ENCODE data around the gene DENND1A. TPM values are rescaled to one million over a fixed set of nuclear protein-coding genes. Genes with fewer than 3 reads are reported as not detected.
"Not testable (repeated sequence)": the region's sequence is repeated elsewhere in the genome, so short reads cannot be mapped to it uniquely, and the experiment has no call there.

DENND1A gene
- total RNA-seq, 1 donor from 2014 or later, result 24.0 TPM

DNA sequence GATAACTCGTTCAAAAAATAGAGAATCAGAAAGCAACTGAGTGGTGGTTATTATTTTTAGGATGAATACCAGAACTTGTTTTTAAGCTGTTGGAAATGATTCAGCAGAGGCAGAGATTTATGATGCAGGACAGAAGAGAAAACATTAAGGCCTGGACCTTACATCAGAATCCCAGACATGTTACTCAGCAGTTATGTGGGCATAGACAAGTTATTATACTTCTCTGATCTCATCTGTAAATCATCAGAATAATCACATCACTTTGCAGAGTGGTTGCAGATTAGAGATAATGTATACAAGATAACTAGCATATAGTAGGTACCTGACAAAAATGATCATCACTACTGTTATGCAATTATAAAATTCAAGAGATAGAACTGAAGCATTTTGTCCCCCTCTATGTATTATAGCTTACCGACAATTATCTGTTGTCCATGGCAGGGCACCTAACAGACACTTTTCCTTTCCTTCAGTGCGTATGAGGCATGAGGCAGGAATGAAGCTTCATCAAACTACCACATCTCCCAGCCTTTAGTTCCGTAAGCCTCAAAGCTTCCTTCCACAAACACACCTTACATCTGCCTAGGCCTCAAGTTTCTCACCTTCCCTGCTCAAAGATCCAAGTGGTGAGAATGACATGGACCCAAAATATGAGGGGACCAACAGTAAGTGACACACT, 165.9 kb downstream of the DENND1A start:
- no peak for DNase-seq

DNA sequence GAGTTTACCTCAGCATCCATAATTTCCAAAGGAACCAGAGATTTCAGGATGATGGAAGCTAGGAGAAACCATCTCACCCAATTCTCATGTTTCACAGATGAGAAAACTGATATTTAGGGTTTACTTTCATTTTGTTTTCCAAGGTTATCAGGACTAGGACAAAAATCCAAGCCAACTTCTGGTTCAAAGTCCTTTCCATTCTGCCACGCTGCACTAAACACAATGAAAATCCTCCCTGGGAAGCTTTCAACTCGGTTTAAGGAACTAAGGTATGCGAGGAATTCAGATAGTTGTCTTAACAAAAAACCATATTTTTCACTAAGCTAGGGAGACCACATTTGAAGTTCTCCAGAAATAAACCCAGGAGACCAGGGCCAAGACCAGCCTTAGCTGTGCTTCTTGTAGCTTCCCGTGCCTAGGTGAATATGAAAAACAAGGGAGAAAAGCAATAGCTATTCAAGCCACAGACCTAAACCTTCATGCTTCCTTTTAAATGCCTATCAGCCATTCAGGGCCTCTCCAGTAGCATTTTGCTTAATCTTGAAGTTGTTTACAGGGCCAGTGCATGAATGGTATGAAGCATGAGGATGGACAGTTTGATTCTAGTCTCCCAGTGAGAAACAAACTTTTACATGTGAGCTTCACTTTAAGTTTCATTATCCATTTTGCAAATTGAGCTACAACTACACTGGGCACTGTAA, 167.9 kb downstream of the DENND1A start:
- DNase-seq, result no peak

DNA sequence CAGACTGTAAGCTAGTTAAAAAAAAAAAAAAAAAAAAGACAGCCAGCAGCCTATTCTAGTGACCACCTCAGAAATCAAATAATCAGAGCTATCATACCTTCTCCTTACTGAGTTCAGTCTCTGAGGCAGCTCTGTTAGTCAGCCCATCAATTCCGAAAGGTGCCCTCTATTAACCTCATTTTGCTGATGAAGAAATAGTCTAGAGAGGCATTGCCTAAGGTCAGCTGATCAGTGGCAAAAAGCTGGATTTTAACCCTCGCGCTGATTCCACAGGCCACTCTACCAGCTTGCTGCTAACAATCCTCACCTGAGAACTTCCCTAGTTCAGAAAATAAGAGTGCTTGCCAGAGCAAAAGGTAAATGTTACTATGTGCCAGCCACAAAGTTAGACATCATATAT, 172.0 kb downstream of the DENND1A start:
- DNase-seq, result no peak

DNA sequence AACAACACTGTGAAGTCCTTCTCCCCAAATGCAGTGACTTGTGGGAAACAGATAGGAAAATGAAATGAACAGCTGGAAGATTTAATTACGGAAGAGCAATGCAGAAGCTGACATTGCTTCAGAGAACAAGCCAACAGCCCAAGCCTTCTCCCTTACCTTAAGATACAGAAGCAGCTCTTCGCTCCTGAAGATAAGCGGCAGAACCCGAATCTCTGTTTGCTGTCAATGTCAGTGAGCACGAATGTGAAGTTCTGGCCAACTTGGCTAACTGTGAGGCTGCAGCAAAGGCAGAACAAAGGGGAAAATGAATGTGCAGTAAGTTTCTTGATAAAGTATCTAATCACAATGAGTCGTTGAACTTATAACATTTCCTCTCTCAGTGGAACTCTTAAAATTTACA, 172.4 kb downstream of the DENND1A start:
- peak; percentile 37 for DNase-seq

DNA sequence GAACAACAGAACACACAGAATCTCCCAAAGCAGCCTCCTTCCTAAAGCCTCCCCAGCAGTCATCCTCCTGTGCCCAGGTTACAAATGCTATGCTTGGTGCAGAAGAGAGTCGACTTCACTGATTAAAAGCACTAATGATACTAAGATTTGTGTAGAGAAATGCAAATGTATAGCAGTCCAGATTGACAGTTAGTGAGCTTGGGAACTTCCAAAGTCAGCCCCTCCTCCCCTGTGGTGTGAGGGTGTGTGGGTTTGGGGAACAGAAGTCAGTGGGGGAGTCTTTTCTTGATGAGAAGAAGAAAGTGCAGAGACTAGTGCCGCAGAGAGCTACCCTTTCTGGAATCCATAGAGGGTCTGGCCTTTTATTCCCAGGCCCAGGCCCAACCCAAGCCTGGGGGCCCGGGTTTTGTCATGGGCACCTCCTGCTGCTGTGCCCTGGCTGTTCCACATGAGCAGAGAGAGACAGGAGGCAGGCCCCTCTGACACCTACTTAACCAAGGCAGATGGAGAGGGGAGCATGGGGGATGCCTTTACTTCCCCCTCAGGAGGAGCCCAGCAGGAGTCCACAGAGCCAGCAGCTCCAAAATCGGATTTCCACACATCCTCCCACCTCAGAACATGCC, 173.3 kb downstream of the DENND1A start:
- no peak for DNase-seq

DNA sequence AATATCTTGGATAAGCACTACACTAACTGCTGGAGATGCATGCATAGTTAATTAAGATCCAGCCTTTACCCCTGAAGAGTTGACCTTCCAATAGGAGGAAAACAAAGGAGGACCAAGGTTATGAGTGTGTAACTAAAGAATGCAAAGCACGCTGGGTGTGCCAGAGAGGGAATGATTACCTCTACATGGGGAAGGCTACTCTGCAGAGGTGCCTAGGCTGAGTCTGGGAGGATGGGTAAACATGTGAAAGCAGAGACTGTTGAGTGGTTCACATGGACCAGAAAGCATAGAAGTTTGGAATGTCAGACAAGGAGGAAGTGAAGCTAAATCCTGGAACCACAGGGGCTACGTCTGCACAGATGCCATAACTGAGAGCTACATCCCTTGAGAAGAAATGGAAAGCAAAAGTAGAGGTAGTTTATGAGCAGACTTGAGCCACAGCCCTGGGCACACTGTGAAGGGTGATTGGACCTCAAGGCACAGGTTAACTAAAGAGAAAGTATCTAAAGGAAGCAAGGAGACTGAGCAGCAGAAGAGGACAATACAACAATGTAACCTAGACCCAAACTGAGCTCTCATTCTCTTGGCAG, 176.2 kb downstream of the DENND1A start:
- DNase-seq, result no peak

DNA sequence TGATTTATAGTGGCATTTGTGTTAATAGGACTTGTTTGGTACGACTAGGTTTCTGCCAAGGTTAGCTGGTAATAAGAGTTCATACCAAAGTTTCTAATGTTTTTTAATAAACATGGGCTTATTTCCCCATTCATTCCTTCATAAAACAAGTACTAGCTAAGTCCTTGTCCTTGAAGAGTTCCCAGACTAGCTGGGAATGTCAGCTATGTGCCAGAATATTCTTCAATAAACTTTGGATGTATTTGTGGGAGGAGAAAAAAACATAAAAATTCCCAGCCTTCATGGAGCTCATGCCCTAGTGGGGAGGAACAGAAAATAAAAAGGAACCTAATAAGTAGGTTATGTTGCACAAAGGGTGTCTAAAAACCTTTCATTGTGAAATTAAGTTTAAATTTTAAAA, 176.9 kb downstream of the DENND1A start:
- no peak for DNase-seq

DNA sequence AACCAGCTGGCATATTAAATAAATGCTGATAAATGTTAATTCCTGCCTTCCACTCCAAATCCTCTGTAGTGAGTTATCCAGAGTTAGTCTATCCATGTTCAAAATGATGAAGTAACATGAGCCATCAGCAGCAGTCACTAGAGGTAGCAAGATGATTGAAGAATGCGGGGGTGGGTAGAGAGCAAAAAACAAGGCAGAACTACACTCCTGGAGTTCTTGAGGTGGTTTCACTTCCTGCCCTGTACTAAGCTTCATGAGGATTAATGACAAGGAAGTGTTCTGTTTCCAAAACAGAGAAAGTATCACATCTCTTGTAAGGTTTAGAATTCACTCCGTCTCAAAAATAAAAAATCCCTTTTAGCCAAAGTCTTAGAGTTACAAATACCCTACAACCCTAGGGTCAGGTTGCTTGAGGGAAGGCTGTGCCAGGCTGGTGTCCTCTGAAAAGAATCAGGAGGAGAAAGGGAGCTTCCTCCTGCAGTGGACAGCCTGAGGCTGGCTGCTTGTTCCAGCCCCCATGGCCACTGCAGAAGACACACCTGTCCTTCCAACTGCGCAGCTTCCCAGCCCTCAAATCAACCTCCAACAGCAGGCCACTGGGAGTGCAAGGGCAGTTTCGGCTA, 180.2 kb downstream of the DENND1A start:
- DNase-seq, result no peak

DNA sequence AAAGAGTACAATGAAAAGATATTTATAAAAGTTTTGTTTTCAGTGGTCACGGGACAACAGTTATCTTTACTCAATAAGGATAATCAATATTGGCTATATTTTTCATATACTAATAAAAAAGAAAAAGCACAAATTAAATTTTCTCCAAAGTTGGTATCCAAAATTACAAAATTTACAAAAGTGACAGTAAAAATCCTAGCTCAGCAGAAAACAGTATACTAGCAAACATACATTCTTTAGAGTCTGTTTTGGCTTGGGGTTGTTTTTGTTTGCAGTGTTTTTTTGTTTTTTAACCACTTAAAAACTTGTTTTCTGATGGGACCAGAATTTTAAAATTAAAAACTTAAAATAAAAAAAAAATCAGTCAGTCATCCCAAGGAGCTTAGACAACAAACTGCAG, 183.2 kb downstream of the DENND1A start:
- DNase-seq, result no peak

DNA sequence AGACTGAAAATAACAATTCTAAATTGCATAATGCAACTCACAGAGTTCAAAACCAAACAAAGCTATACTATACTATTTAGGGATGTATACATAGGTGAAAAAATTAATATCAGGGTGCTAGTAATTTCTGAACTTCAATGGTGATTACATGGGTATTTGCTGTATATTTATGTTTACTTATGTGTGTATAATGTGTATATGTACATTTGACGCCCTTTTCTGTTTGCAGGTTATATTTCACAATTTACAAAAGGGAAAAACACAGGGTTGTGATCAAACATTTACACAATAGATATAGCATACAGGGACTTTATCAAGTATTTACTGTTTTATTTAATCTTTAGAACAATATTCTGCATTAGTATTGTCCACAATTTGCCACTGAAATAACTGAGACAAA, 184.0 kb downstream of the DENND1A start:
- no peak for DNase-seq

DNA sequence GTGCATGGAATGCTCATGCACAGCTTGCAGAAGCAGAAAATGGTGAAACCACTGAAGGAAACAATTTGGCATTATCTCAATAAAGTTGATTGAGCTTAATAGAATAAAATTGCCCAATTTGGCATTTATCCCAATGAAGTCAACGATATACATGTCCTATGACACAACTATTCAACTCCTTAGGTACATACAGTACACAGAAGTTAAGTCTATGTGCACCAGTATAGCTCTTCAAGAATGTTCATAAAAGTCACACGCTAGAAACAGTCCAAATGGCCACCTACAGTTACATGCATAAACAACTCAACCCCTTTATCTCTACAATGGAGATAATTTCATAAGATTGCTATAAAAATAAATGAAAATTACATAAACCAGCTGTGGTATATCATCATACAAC, 184.5 kb downstream of the DENND1A start:
- DNase-seq, result no peak

DNA sequence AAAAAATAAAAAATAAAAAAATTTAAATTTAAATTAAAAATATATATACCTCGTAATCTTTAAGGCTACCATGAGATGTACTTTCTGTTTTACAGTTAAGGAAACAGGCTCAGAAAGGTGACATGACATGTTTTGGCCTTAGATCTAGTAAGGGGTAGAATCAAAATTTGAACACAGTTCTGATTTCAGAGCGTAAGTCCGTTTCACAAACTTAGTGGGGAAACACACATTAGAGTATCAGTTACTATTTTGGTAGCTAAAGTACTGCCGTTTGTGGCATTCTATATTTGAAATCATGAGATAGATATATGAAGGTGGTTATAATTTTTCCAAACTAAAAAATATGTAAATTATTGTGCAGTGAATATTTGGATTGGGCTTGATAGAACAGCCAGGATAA, 186.2 kb downstream of the DENND1A start:
- no peak for DNase-seq

DNA sequence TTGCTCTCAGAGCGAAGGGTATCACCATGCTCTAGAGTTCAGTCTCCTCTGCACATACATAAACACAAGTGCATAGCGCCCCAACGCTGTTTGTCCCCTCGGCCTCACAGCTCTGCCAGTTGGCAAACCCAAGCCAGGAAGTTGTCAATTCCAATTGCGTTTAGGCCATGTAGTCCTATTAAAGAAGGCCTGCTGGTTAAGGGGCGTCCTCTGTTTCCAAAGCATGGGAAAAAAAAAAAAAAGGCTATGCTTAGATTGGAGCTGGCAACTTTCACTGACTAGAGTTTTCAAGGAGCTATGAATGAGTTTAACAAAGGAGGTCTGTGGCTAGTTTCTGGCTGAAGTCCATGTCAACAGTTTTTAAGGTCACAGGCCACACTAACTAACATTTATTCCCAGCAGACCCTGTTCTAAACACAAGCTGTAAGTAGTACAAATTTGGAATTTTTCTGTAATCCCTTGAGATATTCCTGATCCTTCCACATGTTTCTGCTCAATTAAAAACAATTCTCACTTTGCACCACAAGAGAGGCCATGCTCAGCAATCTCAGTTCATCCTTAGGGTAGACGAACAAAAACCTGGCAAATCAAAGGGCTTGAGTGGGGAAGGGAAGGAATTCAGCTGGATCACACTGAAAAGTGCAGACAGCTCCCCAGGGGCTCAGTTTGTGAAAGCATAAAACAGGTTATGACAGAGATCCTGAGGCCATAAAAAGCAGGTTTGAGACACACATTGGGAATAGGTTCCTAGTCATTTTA, 187.7 kb downstream of the DENND1A start:
- peak; percentile 80 for DNase-seq

DNA sequence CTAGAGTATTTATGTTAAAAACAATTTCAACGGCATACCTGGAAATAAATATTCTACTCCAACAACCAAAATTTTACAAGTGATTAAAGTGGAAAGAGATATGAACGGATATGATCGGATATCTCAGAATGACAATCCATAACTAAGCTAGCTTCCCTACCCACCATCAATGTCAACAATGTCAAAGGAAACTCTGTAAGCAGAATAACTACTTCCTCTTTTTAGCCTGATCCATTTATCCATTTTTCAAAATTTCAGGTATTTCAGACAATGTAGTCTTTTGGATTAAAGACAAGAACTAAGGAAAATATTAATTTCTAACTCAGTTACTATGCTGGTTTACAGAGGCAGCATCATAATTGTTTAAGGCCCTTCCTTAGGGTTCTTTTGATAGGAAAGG, 188.7 kb downstream of the DENND1A start:
- DNase-seq, result no peak

DNA sequence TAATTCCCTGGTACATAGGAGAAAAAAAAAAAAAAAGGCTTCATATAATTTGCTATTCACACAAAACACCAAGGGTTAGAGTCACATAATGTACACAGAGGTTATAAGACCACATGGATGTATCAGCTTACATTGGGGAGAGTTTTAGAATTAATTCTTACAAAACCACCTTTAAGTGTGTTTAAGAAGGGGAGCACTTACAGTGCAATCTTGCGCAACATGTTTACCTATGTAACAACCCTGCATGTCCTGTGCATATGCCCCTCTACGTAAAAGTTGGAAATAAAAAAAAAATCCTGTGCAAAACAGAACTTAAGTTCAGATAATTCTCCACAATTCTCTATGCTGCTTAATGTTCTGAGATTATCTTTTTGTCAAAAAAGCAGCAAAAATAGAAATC, 190.0 kb downstream of the DENND1A start:
- DNase-seq, result no peak

DNA sequence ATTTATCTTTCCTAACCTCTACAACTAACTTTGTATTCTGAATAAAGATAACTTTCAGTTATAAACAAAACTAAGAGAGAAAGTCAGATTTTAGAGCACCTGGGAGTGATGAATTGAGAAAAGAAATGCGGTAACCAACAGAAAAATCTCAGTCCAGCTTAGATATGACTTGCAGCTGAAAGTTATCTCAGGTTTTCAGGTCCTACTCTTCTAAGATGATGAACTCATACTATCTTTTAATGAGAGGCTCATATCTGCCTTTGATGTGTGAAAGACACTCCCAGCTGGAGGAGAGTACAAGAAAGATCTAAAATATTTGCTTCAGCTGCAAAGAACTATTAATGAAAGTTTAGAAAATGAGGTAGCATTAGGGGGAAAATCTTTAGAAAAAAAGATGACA, 190.5 kb downstream of the DENND1A start:
- no peak for DNase-seq

DNA sequence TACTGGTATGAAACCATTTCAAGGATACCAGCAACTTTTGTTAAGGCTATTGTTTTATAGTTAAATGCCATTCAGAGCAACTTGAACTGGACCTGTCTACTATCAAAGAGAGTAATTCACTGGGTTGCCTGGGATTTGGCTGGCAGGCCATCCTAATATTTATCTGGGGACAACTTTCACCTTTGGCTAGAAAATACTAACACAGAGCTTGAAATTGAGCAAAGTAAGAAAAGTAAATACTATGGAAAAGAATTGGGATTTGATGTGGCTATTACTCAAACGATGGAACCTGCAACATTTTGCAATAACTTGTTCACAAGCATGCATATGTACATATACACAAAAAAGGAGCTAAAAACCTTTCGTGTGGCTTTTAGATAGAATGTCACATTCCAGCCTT, 191.3 kb downstream of the DENND1A start:
- no peak for DNase-seq

DNA sequence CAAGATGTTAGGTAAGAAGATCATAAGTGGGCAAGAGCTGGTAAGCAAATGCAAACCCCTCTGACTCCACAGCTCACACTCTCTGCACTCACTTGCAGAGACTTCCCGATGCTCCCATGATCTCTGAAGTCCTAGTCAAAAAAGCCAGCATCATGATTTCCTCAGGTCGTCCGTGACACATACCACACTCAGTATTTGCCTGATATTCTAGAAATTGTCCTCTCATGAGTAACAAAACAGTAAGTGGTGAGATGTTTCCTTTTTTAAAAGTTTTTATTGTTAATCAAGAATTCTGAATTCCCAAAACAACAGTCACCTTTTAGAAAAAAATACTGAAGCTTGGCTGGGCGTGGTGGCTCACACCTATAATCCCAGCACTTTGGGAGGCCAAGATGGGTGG, 194.6 kb downstream of the DENND1A start:
- DNase-seq, result no peak

DNA sequence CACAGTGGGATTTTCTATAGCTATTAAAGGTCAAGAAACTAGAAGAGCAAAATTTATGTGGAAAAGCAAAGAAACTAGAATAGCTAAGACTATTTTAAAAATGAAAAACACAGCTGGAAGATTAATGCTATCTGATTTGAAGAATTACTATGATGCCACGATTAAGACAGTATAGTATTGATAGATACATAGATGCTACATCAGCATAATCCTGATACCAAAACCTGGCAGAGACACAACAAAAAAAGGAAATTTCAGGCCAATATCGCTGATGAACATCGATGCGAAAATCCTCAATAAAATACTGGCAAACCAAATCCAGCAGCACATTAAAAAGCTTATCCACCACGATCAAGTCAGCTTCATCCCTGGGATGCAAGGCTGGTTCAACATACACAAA, 201.4 kb downstream of the DENND1A start:
- DNase-seq, result not testable (repeated sequence)

DNA sequence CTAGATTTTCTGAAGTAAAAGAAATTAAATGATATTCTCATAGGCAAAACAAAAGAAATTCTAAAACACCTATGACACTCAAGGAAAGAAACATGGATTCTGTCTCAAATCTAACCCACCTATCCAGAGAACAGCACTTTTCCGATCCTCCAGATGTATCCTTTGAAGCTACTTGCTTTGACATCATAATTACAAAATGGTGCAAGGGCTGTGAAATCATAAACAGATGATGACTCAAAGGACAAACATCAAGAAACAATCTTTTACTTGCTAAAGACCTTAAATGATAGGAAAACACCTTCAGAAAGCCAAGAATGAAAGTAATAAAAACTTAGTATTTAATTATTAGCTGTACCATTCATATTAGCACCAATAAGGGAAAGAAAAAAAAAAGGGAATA, 202.6 kb downstream of the DENND1A start:
- DNase-seq, result no peak

DNA sequence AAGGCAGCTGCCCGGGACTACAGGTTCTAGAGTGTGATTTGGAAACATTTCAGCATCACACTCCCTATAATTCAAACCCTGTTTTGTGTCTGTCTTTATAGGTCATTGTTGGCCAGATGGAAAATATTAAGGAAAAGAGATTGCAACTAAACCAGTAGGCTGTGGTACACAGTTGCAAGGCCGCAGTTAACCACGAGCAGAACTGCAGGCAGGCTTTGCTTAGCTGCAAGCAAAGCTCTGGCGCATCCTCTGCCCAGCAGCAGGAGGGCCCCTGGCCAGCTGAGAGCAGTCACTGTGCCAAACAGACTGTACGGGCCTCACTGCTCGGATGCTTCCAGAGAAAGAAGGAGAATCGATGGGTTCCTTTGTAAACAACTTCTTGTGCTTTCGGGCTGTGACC, 204.5 kb downstream of the DENND1A start:
- DNase-seq, result peak; percentile 60

DNA sequence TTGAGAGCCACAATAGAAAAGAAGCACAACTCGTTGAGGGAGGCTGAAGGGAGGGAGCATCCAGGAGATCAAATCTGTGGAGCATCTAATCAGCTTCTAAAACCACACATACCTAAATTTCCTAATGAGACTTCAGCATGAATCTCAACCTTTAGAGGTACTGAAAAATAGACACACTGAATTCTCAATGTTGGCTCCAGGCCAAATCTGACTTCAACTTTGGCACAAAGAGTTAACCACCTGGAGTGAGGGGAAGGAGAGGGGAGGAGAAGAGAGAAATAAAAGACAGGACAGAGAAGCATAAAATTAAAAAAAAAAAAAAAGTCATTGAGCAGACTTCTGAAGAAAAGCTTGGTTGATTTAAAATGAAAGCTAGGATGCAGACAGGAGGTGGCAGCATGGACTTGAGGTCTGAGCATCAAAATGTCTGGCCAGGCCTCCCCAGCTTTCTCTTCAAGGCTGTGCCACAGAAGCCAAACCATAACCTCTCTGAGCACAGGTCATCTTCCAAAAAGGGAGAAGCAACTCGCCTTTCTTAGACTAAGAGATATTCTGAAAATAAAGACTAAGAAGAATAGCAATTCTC, 205.6 kb downstream of the DENND1A start:
- DNase-seq, result peak; percentile 33
